SK-N-MC (cell line): Measurements from ENCODE around the gene ALKBH2.

Experiments
- EZH2 ChIP-seq: fragments of 200-600 bp; sonication (generic); IDR thresholded peaks from one replicate; pipeline ENCODE4 v1.6.1; 2017; ENCODE audit warnings: antibody characterized with exemption
- POLR2AphosphoS5 ChIP-seq: IDR thresholded peaks from 2 replicates; pipeline ENCODE4 v1.6.1; 2012; ENCODE audit warnings: mild to moderate bottlenecking, low read depth, low read length, borderline replicate concordance

- no peak for TF ChIP-seq EZH2
- no peak for TF ChIP-seq POLR2AphosphoS5
Observed at GRCh38 chr12:109130297-109131153, 37.3 kb upstream of the ALKBH2 start.
